Keratinocyte (primary cell): ENCODE results near the gene THSD7B.

Source experiments
- CTCF ChIP-seq, 3 experiments: IDR thresholded peaks in 1 of 3; conservative IDR thresholded peaks in 1 of 3; optimal IDR thresholded peaks in 1 of 3; 2 replicates in 2 of 3; 3 replicates in 1 of 3; pipeline versions ENCODE3 to v1.5.1; 2011; ENCODE audit warnings: low read length in 3 of 3, mild to moderate bottlenecking in 3 of 3, moderate library complexity in 2 of 3, control low read depth in 1 of 3, inconsistent platforms in 1 of 3; ENCODE audit not compliant: insufficient read depth in 2 of 3; ENCODE audit errors: extremely low read depth in 1 of 3
- EZH2 ChIP-seq: IDR thresholded peaks from one replicate; pipeline ENCODE4 v1.6.1; 2012; ENCODE audit warnings: inconsistent platforms, mild to moderate bottlenecking, low read length, moderate library complexity

- no peak for TF ChIP-seq CTCF (optimal IDR thresholded peaks at IDR 0.05 in 1 of 3, IDR thresholded peaks at IDR 0.05 in 1 of 3, conservative IDR thresholded peaks at IDR 0.05 in 1 of 3; ENCODE audit: extremely low read depth in 1 of 3, insufficient read depth in 2 of 3, low read length in 3 of 3)
- peak; percentile 78 for TF ChIP-seq EZH2
Observed at GRCh38 chr2:136764452-136765255, 691 bp upstream of the THSD7B start.
